SK-N-SH (cell line): ENCODE data around the gene DNAJC15. TPM values are rescaled to one million over a fixed set of nuclear protein-coding genes. Genes with fewer than 3 reads are reported as not detected.

Experiments used
- CTCF ChIA-PET: fragments of 300-600, 350-600 bp; formaldehyde crosslinking; extraction: SDS; loops from one replicate; lab custom pipeline; 2021; lab: Yijun Ruan, JAX
- POLR2A ChIA-PET: fragments of 350-600 bp; sonication (Branson Sonifier 250); formaldehyde crosslinking; extraction: SDS; loops from one replicate; lab custom pipeline; 2020; ENCODE audit warnings: antibody characterized with exemption, inconsistent platforms; lab: Yijun Ruan, JAX
- DNase-seq: peaks from one replicate; pipeline ENCODE4 v3.0.0; 2012
- H2AFZ ChIP-seq: fragments of 200-600 bp; sonication (generic); 2 replicates; pipeline ENCODE4 v1.8.1; 2016; ENCODE audit warnings: antibody characterized with exemption, mild to moderate bottlenecking, low read depth
- H3F3A ChIP-seq: fragments of 200-600 bp; sonication (generic); replicated peaks from 2 replicates; pipeline ENCODE3; 2016; ENCODE audit warnings: antibody characterized with exemption, mild to moderate bottlenecking; ENCODE audit not compliant: insufficient read depth
- H3K27ac ChIP-seq, 2 experiments: fragments of 200-500 bp in 1 of 2; fragments of 200-600 bp in 1 of 2; sonication (Bioruptor generic) in 1 of 2; sonication (generic), shearing (Covaris generic) in 1 of 2; 2 replicates each; pipeline versions ENCODE4 v1.5.1 to v1.6.1; 2014 to 2016; ENCODE audit warnings: low read depth in 2 of 2, inconsistent platforms in 1 of 2, low read length in 1 of 2, mild to moderate bottlenecking in 1 of 2, mixed read lengths in 1 of 2
- H3K27me3 ChIP-seq: fragments of 200-600 bp; sonication (generic), shearing (Covaris generic); 2 replicates; pipeline ENCODE4 v1.6.1; 2016; ENCODE audit warnings: mixed run types; ENCODE audit not compliant: insufficient read depth
- H3K36me3 ChIP-seq, 2 experiments: fragments of 200-500 bp in 1 of 2; fragments of 200-600 bp in 1 of 2; sonication (Bioruptor generic) in 1 of 2; sonication (generic) in 1 of 2; replicated peaks in 1 of 2; 2 replicates each; pipeline versions ENCODE3 to v1.5.1; 2014 to 2016; ENCODE audit warnings: low read length in 1 of 2, mild to moderate bottlenecking in 1 of 2; ENCODE audit not compliant: insufficient read depth in 2 of 2, control insufficient read depth in 1 of 2
- H3K4me1 ChIP-seq, 2 experiments: fragments of 200-500 bp in 1 of 2; fragments of 200-600 bp in 1 of 2; sonication (Bioruptor generic) in 1 of 2; sonication (generic), shearing (Covaris generic) in 1 of 2; 2 replicates each; pipeline versions ENCODE4 v1.5.1 to v1.6.1; 2014 to 2016; ENCODE audit warnings: low read depth in 1 of 2, low read length in 1 of 2, mixed run types in 1 of 2; ENCODE audit not compliant: insufficient read depth in 2 of 2, control insufficient read depth in 1 of 2
- H3K4me2 ChIP-seq: fragments of 200-600 bp; sonication (generic), shearing (Covaris generic); 2 replicates; pipeline ENCODE4 v1.6.1; 2017; ENCODE audit warnings: mixed run types
- H3K4me3 ChIP-seq, 2 experiments: fragments of 200-500 bp in 1 of 2; fragments of 200-600 bp in 1 of 2; sonication (Bioruptor generic) in 1 of 2; sonication (generic), shearing (Covaris generic) in 1 of 2; 2 replicates each; pipeline versions ENCODE4 v1.5.1 to v1.8.1; 2014 to 2016; ENCODE audit warnings: low read depth in 2 of 2, inconsistent platforms in 1 of 2, low read length in 1 of 2, mild to moderate bottlenecking in 1 of 2, mixed read lengths in 1 of 2, moderate library complexity in 1 of 2
- H3K79me2 ChIP-seq: fragments of 200-600 bp; sonication (generic); 2 replicates; pipeline ENCODE4 v1.8.1; 2017; ENCODE audit warnings: mild to moderate bottlenecking; ENCODE audit not compliant: insufficient read depth
- H3K9ac ChIP-seq: fragments of 200-600 bp; sonication (generic); 2 replicates; pipeline ENCODE4 v1.6.1; 2017; ENCODE audit warnings: mixed run types
- H3K9me2 ChIP-seq: fragments of 200-600 bp; sonication (generic); 2 replicates; pipeline ENCODE4 v1.6.1; 2017; ENCODE audit warnings: mixed run types
- H3K9me3 ChIP-seq: fragments of 200-600 bp; sonication (generic); 2 replicates; pipeline ENCODE4 v1.6.1; 2017; ENCODE audit warnings: mixed run types, mild to moderate bottlenecking, moderate library complexity
- H4K20me1 ChIP-seq: fragments of 200-600 bp; sonication (generic); 2 replicates; pipeline ENCODE4 v1.6.1; 2017; ENCODE audit warnings: mild to moderate bottlenecking, mixed run types; ENCODE audit not compliant: insufficient read depth
- CHD2 ChIP-seq: fragments of 150-350 bp; IDR thresholded peaks from 2 replicates; pipeline ENCODE4 v1.6.1; 2018; ENCODE audit warnings: low read length; ENCODE audit not compliant: partially characterized antibody
- CTCF ChIP-seq: fragments of 200-600 bp; sonication (generic); IDR thresholded peaks from 2 replicates; pipeline ENCODE4 v1.6.1; 2017; ENCODE audit warnings: antibody characterized with exemption, mild to moderate bottlenecking, moderate library complexity
- EZH2phosphoT487 ChIP-seq: fragments of 200-600 bp; sonication (generic); IDR thresholded peaks from 2 replicates; pipeline ENCODE4 v1.6.1; 2017; ENCODE audit warnings: low read depth, mixed run types, mild to moderate bottlenecking, antibody characterized with exemption, moderate library complexity, borderline replicate concordance
- FOSL2 ChIP-seq: IDR thresholded peaks from 2 replicates; pipeline ENCODE4 v1.4.0; 2012; ENCODE audit warnings: low read depth, mild to moderate bottlenecking, moderate library complexity, borderline replicate concordance
- FOXJ3 ChIP-seq: sonication (generic); formaldehyde crosslinking; IDR thresholded peaks from 2 replicates; pipeline ENCODE4 v1.5.1; 2020; ENCODE audit warnings: mild to moderate bottlenecking, missing genetic modification reagents
- MAX ChIP-seq: IDR thresholded peaks from 2 replicates; pipeline ENCODE4 v1.4.0; 2012; ENCODE audit warnings: low read depth
- MXI1 ChIP-seq: IDR thresholded peaks from 2 replicates; pipeline ENCODE4 v1.6.1; 2012; ENCODE audit warnings: mild to moderate bottlenecking, low read depth, low read length, improper control_type of control experiment
- NFIC ChIP-seq: IDR thresholded peaks from 2 replicates; pipeline ENCODE4 v1.4.0; 2012; ENCODE audit warnings: borderline replicate concordance
- PBX3 ChIP-seq: IDR thresholded peaks from 2 replicates; pipeline ENCODE4; 2012
- POLR2AphosphoS5 ChIP-seq: IDR thresholded peaks from 2 replicates; pipeline ENCODE4 v1.6.1; 2012; ENCODE audit warnings: low read depth, low read length
- RAD21 ChIP-seq: IDR thresholded peaks from 2 replicates; pipeline ENCODE4 v1.6.1; 2012; ENCODE audit warnings: mild to moderate bottlenecking, low read length
- REST ChIP-seq: IDR thresholded peaks from 2 replicates; pipeline ENCODE4 v1.6.1; 2012; ENCODE audit warnings: mild to moderate bottlenecking, low read depth, low read length, moderate library complexity
- TAF1 ChIP-seq: IDR thresholded peaks from 2 replicates; pipeline ENCODE4 v1.6.1; 2012; ENCODE audit warnings: low read depth, mild to moderate bottlenecking, low read length, moderate library complexity, borderline replicate concordance
- TCF12 ChIP-seq: IDR thresholded peaks from 2 replicates; pipeline ENCODE4 v1.4.0; 2012
- ZBTB33 ChIP-seq: IDR thresholded peaks from 2 replicates; pipeline ENCODE4 v1.4.0; 2012; ENCODE audit warnings: low read depth, borderline replicate concordance
- WGBS: methylation state at CpG from one replicate; pipeline ENCODE4 v1.1.6; 2017; ENCODE audit warnings: low lambda C conversion rate; 5-methylcytosine and 5-hydroxymethylcytosine counted together
- polyA plus RNA-seq, 3 experiments: library from polyadenylated mRNA; depleted of rRNA; stranded (reverse); fragments of >200 nt; gene quantifications; 2 replicates each; pipeline ENCODE4 v1.2.3, GENCODE V29; 2012

The DNAJC15 gene
- polyA plus RNA-seq, 1 of the 3 experiments (the other 2 are of a cell fraction): 18.4 TPM

- no peak for TF ChIP-seq MAX
- TF ChIP-seq, all 33 proteins: peak for 0
Measured at GRCh38 chr13:43139921-43140320, 116.5 kb downstream of the DNAJC15 start (continued).

GRCh38 chr13:43140985-43141384, 117.6 kb downstream of the DNAJC15 start:
- DNase-seq: no peak
- POLR2A ChIA-PET: no interaction called here
- CTCF ChIA-PET: interaction anchor here (0.9 kb wide), 2 partner anchors 12 to 22 kb away, joined by 3 read pairs; no protein-coding TSS in a partner anchor

More at GRCh38 chr13:43140985-43141384, 117.6 kb downstream of the DNAJC15 start:
- H3K27me3 ChIP-seq: peaks cover 4% of the 10 kb centered on the region; the same call in 1 of the 2 replicates
- H3K79me2 ChIP-seq: no peaks in the 10 kb centered on the region
- H3K4me1 ChIP-seq: peaks cover 0 to 4% of the 10 kb centered on the region in 2 experiments; a peak in 1 of 4 replicates
- H3K4me2 ChIP-seq: no peak overlapping the region
- no peak overlapping the region for H3K27ac ChIP-seq
- no peak for TF ChIP-seq FOSL2
- TF ChIP-seq TCF12: no peak
- TF ChIP-seq POLR2AphosphoS5: no peak
- no peak for TF ChIP-seq CHD2
- no peak for TF ChIP-seq FOXJ3 (CRISPR knock-in tag)
- TF ChIP-seq REST: no peak
- no peak for TF ChIP-seq CTCF
- no peak for TF ChIP-seq RAD21
- TF ChIP-seq TAF1: no peak
- no peak for TF ChIP-seq EZH2phosphoT487
- TF ChIP-seq PBX3: no peak
- no peak for TF ChIP-seq MXI1
- no peak for TF ChIP-seq NFIC
- TF ChIP-seq ZBTB33: no peak
- WGBS: 73% methylated on average over 1 of the region's 1 CpG
- H3K36me3 ChIP-seq: no peaks in the 10 kb centered on the region
- no peaks in the 10 kb centered on the region for H3K9me2 ChIP-seq
- no peak overlapping the region for H2AFZ ChIP-seq
- H3K9ac ChIP-seq: no peak overlapping the region
- H3K4me3 ChIP-seq: no peak overlapping the region
- no peaks in the 10 kb centered on the region for H3F3A ChIP-seq
- H3K9me3 ChIP-seq: no peaks in the 10 kb centered on the region
- H4K20me1 ChIP-seq: no peaks in the 10 kb centered on the region
